PC-9 (cell line): ENCODE data around the gene SDSL.

Source experiments
- EZH2 ChIP-seq: fragments of 200-600 bp; sonication (generic); IDR thresholded peaks from 2 replicates; pipeline ENCODE4 v1.8.0; 2017; ENCODE audit warnings: antibody characterized with exemption, low read depth
- TF ChIP-seq, protein P1 (sequence below): fragments of 200-600 bp; sonication (generic); conservative IDR thresholded peaks from 2 replicates; pipeline ENCODE4 v1.6.1; 2017; ENCODE audit warnings: mixed run types, antibody characterized with exemption, mild to moderate bottlenecking, moderate library complexity

DNA sequence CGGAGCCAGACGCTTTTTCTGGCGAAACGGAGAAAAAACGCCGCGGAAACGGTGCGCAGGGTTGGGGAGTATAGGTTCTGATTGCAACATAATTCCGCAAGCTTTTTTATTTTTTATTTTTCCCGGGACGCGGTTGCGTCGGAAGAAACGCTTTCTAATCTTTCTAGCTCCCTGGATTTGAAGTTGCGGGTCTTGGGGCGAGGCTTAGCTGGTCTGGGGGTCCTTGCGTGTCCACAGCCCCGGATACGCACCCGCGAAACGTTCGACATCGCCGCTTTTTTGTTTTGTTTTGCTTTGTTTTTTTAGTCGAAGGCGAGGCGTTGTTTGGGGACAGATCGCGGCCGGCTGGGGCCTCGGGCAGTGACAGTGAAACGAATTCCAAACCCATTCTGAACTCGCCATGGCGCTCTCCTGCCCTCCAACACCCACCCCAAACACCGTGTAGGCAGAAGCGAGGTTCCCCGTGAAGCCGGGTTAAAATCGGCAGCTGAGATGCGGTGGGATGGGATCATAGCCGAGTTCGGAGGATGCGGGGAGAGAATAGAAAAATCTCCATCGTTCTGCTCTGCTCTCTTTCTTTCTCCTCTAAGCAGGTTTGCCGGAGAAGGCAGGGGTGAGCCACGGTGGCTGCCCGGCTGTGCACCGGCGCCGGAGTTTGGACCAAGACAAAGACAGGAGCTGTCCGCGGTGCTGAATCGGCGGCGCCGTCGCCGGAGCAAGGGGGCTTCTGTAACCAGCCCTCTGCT lies 57.6 kb downstream of the SDSL start:
- TF ChIP-seq, protein P1, sequence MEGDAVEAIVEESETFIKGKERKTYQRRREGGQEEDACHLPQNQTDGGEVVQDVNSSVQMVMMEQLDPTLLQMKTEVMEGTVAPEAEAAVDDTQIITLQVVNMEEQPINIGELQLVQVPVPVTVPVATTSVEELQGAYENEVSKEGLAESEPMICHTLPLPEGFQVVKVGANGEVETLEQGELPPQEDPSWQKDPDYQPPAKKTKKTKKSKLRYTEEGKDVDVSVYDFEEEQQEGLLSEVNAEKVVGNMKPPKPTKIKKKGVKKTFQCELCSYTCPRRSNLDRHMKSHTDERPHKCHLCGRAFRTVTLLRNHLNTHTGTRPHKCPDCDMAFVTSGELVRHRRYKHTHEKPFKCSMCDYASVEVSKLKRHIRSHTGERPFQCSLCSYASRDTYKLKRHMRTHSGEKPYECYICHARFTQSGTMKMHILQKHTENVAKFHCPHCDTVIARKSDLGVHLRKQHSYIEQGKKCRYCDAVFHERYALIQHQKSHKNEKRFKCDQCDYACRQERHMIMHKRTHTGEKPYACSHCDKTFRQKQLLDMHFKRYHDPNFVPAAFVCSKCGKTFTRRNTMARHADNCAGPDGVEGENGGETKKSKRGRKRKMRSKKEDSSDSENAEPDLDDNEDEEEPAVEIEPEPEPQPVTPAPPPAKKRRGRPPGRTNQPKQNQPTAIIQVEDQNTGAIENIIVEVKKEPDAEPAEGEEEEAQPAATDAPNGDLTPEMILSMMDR = no peak
- TF ChIP-seq EZH2 = no peak
